Tibial nerve (tissue), 4 donors: ENCODE results near the gene NOS1AP. TPM values are rescaled to one million over a fixed set of nuclear protein-coding genes. Genes with fewer than 3 reads are reported as not detected.

Source experiments
- DNase-seq, 2 donors: peaks; one replicate each; pipeline ENCODE4 v3.0.0-alpha.2; 2019; ENCODE audit warnings: low spot score in 2 of 2
- H3K27ac ChIP-seq, 4 donors: fragments of 200-600 bp; sonication (generic) in 3 of 4; one replicate each; pipeline ENCODE4 v1.5.1; 2017 to 2019; ENCODE audit warnings: mild to moderate bottlenecking in 1 of 4
- H3K27me3 ChIP-seq, 2 donors: fragments of 200-600 bp; sonication (generic) in 1 of 2; one replicate each; pipeline versions ENCODE4 v1.5.1 to v1.6.0; 2017 to 2019
- H3K36me3 ChIP-seq, 3 donors: fragments of 200-600 bp; sonication (generic); one replicate each; pipeline ENCODE4 v1.5.1; 2018 to 2019
- H3K4me1 ChIP-seq, 4 donors: fragments of 200-600 bp; sonication (generic) in 3 of 4; one replicate each; pipeline ENCODE4 v1.5.1; 2017 to 2019
- H3K4me3 ChIP-seq, 4 donors: fragments of 200-600 bp; sonication (generic) in 3 of 4; one replicate each; pipeline ENCODE4 v1.5.1; 2017 to 2019; ENCODE audit warnings: mild to moderate bottlenecking in 1 of 4, moderate library complexity in 1 of 4
- H3K9me3 ChIP-seq, 4 donors: fragments of 200-600 bp; sonication (generic) in 3 of 4; one replicate each; pipeline ENCODE4 v1.5.1; 2017 to 2019
- EP300 ChIP-seq, 2 donors: sonication (generic); formaldehyde crosslinking; IDR thresholded peaks; one replicate each; pipeline ENCODE4 v1.6.1; 2017; ENCODE audit warnings: antibody characterized with exemption in 2 of 2, mild to moderate bottlenecking in 1 of 2
- POLR2A ChIP-seq, 2 donors: fragments of 450-650 bp; IDR thresholded peaks; one replicate each; pipeline ENCODE4 v1.6.1; 2017; ENCODE audit warnings: antibody characterized with exemption in 2 of 2, mild to moderate bottlenecking in 2 of 2, moderate library complexity in 2 of 2
- WGBS, 2 donors: methylation state at CpG; one replicate each; pipeline ENCODE4 v1.1.5; 2018; 5-methylcytosine and 5-hydroxymethylcytosine counted together
- total RNA-seq, 4 donors: library from RNA; depleted of rRNA; stranded (reverse); fragments of >200 nt; gene quantifications; one replicate each; pipeline ENCODE4 v1.1.0, GENCODE V29; 2016
- TF ChIP-seq, protein P1 (sequence below), 5 experiments: fragments of 200-600 bp in 3 of 5; fragments of 450-650 bp in 2 of 5; sonication (generic) in 3 of 5; IDR thresholded peaks; one replicate each; pipeline ENCODE4 v1.5.1; 2016 to 2019; ENCODE audit warnings: antibody characterized with exemption in 5 of 5, mild to moderate bottlenecking in 3 of 5, moderate library complexity in 2 of 5

The NOS1AP gene
- total RNA-seq, 4 donors from 2014 or later, result 2.7 to 11.2 (median 5.3) TPM

DNA sequence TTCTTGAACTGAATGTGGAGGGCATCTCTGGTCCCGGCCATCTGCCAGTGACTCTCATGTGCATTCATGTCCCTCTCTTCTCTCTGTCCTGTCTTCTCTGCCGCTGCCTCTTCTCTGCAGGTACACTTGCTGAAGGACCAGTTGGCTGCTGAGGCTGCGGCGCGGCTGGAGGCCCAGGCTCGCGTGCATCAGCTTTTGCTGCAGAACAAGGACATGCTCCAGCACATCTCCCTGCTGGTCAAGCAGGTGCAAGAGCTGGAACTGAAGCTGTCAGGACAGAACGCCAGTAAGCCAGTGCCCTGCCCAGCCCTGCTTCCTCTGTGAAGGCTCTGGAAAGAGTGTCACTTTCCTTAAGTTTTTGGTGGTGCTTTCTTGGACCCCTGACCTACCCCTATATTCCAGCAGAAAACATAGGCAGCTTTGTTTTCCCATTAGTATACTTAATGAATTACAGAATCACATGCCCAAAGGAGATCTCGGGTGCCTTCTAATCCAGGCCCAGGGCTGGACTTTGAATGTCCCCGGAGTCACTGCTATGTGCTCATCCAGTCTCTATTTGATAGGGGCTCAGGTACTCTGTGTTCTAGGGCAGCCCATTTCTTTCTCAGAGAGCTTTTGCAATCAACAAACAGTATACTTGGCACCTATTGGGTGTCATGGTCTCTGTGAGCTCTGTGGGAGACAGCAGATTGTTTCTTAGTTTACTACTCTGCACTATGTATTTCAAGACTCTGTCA lies 296.0 kb downstream of the NOS1AP start:
- no peaks in the 10 kb centered on the region for H3K9me3 ChIP-seq
- 94 to 95% methylated on average over 10 of the region's 10 CpGs for WGBS, 2 donors
- TF ChIP-seq POLR2A (IDR thresholded peaks at IDR 0.05), result no peak
- TF ChIP-seq, protein P1, sequence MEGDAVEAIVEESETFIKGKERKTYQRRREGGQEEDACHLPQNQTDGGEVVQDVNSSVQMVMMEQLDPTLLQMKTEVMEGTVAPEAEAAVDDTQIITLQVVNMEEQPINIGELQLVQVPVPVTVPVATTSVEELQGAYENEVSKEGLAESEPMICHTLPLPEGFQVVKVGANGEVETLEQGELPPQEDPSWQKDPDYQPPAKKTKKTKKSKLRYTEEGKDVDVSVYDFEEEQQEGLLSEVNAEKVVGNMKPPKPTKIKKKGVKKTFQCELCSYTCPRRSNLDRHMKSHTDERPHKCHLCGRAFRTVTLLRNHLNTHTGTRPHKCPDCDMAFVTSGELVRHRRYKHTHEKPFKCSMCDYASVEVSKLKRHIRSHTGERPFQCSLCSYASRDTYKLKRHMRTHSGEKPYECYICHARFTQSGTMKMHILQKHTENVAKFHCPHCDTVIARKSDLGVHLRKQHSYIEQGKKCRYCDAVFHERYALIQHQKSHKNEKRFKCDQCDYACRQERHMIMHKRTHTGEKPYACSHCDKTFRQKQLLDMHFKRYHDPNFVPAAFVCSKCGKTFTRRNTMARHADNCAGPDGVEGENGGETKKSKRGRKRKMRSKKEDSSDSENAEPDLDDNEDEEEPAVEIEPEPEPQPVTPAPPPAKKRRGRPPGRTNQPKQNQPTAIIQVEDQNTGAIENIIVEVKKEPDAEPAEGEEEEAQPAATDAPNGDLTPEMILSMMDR (IDR thresholded peaks at IDR 0.05), result no peak

DNA sequence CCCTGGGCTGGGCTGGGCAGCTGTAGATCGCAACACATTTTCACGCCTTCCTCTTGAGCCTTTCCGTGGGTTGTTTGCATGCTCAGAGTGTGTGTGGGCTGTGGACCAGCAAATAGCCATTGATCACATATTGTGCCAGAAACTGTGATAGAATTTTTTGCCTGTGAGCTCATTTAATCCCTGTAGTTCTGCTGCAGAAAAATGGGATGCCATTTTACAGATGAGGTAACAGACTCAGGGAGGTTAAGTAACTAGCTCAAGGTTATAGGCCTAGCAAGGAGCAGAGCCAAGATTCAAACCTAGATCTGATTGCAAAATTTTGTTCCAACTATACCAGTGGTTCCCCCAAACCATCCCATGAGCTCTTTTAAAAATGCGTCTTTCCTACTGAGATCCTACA lies 296.7 kb downstream of the NOS1AP start:
- Histone ChIP-seq H3K27me3 (no peaks in the 10 kb centered on the region), H3K27ac (no peak overlapping the region), H3K9me3 (no peaks in the 10 kb centered on the region), H3K4me1 (no peaks in the 10 kb centered on the region), H3K4me3 (no peak overlapping the region), H3K36me3 (peaks cover 0 to 14% (median 0%) of the 10 kb centered on the region in 3 donors)
- TF ChIP-seq EP300 (IDR thresholded peaks at IDR 0.05), result no peak
- TF ChIP-seq, protein P1 (IDR thresholded peaks at IDR 0.05), result no peak
- TF ChIP-seq POLR2A (IDR thresholded peaks at IDR 0.05), result no peak
- DNase-seq, result no peak
- 50 to 56% methylated on average over 4 of the region's 4 CpGs for WGBS, 2 donors

More for the DNA sequence above, 296.0 kb downstream of the NOS1AP start:
- no peak for DNase-seq
- Histone ChIP-seq H3K27ac (no peak overlapping the region), H3K4me3 (no peak overlapping the region), H3K27me3 (no peaks in the 10 kb centered on the region), H3K4me1 (no peaks in the 10 kb centered on the region), H3K36me3 (peaks cover 0 to 14% (median 0%) of the 10 kb centered on the region in 3 donors)

DNA sequence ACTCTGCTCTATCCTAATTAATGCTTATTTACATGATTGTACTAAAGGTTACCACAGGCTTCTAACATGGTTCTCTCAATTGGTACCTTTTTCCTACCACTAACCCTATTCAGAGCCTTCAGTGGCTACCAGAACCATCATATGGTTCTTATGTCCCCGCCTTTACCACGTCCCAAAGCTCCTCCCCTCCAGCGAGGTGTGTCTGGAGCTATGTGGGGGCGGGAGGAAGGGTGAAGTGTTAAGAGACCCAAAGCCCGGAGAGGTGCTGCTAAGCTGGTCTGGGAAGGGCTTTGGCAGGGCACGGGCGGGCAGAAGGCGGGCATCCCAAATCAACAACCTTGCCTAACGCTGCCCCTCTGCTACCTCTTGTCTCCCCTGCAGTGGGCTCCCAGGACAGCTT lies 297.2 kb downstream of the NOS1AP start:
- Histone ChIP-seq H3K36me3 (peaks cover 0 to 14% (median 0%) of the 10 kb centered on the region in 3 donors), H3K4me1 (peaks cover 0 to 3% (median 0%) of the 10 kb centered on the region in 4 donors), H3K27me3 (no peaks in the 10 kb centered on the region), H3K4me3 (peak overlapping the region in 1 of 4 donors; percentile 51), H3K9me3 (no peaks in the 10 kb centered on the region), H3K27ac (peak overlapping the region in 1 of 4 donors; percentile 62)
- TF ChIP-seq POLR2A (IDR thresholded peaks at IDR 0.05), result no peak
- no peak for TF ChIP-seq EP300 (IDR thresholded peaks at IDR 0.05)
- TF ChIP-seq, protein P1 (IDR thresholded peaks at IDR 0.05), result no peak
- DNase-seq, result no peak
- WGBS, 2 donors, result 90 to 91% methylated on average over 9 of the region's 9 CpGs

DNA sequence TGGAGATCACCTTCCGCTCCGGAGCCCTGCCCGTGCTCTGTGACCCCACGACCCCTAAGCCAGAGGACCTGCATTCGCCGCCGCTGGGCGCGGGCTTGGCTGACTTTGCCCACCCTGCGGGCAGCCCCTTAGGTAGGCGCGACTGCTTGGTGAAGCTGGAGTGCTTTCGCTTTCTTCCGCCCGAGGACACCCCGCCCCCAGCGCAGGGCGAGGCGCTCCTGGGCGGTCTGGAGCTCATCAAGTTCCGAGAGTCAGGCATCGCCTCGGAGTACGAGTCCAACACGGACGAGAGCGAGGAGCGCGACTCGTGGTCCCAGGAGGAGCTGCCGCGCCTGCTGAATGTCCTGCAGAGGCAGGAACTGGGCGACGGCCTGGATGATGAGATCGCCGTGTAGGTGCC lies 297.6 kb downstream of the NOS1AP start:
- H3K4me1 ChIP-seq, result peaks cover 0 to 7% (median 0%) of the 10 kb centered on the region in 4 donors
- 90 to 93% methylated on average over 32 to 35 of the region's 36 CpGs for WGBS, 2 donors

DNA sequence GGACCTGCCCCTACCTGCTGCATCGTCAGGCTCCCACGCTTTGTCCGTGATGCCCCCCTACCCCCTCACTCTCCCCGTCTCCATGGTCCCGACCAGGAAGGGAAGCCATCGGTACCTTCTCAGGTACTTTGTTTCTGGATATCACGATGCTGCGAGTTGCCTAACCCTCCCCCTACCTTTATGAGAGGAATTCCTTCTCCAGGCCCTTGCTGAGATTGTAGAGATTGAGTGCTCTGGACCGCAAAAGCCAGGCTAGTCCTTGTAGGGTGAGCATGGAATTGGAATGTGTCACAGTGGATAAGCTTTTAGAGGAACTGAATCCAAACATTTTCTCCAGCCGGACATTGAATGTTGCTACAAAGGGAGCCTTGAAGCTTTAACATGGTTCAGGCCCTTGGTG lies 298.3 kb downstream of the NOS1AP start:
- Histone ChIP-seq H3K4me3 (peak overlapping the region in 1 of 4 donors; percentile 51), H3K27ac (no peak overlapping the region), H3K27me3 (no peaks in the 10 kb centered on the region), H3K36me3 (peaks cover 0 to 14% (median 0%) of the 10 kb centered on the region in 3 donors), H3K9me3 (no peaks in the 10 kb centered on the region), H3K4me1 (peaks cover 0 to 10% (median 0%) of the 10 kb centered on the region in 4 donors)
- WGBS, 2 donors, result 92 to 93% methylated on average over 10 of the region's 10 CpGs
- TF ChIP-seq, protein P1 (IDR thresholded peaks at IDR 0.05), result no peak
- TF ChIP-seq EP300 (IDR thresholded peaks at IDR 0.05) (no peak), POLR2A (IDR thresholded peaks at IDR 0.05) (no peak)
- DNase-seq, result no peak

More for the DNA sequence above, 297.6 kb downstream of the NOS1AP start:
- peak overlapping the region in 1 of 4 donors; percentile 62 for H3K27ac ChIP-seq
- H3K9me3 ChIP-seq, result no peaks in the 10 kb centered on the region
- no peaks in the 10 kb centered on the region for H3K27me3 ChIP-seq
- peaks cover 0 to 14% (median 0%) of the 10 kb centered on the region in 3 donors for H3K36me3 ChIP-seq
- DNase-seq, result no peak
- TF ChIP-seq, protein P1 (IDR thresholded peaks at IDR 0.05), result no peak
- TF ChIP-seq POLR2A (IDR thresholded peaks at IDR 0.05) (no peak), EP300 (IDR thresholded peaks at IDR 0.05) (no peak)
- H3K4me3 ChIP-seq, result peak overlapping the region in 1 of 4 donors; percentile 51
